PFSK-1 (cell line): ENCODE data around the gene FARSB.

Experiments
- FOXP2 ChIP-seq: optimal IDR thresholded peaks from 2 replicates; pipeline ENCODE3; 2011; ENCODE audit warnings: borderline replicate concordance, control low read depth, inconsistent platforms; ENCODE audit not compliant: insufficient read depth; ENCODE audit errors: extremely low read length, extremely low read depth
- POLR2AphosphoS5 ChIP-seq: IDR thresholded peaks from 2 replicates; pipeline ENCODE4 v1.6.1; 2012; ENCODE audit warnings: low read depth, mild to moderate bottlenecking, control low read depth, low read length, moderate library complexity
- REST ChIP-seq, 2 experiments: IDR thresholded peaks; 2 replicates each; pipeline versions ENCODE4 v1.6.1 to v1.8.0; 2011 to 2012; ENCODE audit warnings: low read depth in 2 of 2, low read length in 2 of 2, control low read depth in 1 of 2, inconsistent platforms in 1 of 2, mild to moderate bottlenecking in 1 of 2, moderate library complexity in 1 of 2; ENCODE audit not compliant: insufficient read depth in 1 of 2
- SIN3A ChIP-seq: IDR thresholded peaks from 2 replicates; pipeline ENCODE4 v1.6.1; 2012; ENCODE audit warnings: mild to moderate bottlenecking, low read length, moderate library complexity, borderline replicate concordance; ENCODE audit not compliant: insufficient read depth

DNA sequence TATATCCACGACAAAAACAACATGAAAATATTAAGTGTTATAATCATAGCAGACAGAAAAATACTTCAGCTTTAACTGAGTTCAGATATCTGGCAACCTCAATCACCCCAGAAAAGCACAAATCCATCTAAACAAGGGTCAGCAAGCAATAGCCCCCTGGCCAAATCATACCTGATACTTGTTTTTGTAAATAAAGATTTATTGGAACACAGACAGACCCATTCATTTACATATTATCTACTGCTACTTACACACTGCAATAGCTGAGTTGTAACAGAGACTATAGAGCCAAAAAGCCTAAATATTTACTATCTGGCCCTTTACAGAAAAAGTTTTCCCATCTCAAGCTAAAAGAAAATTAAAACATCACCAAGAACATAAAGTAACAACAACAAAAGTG, 12.8 kb downstream of the FARSB start:
- no peak for TF ChIP-seq SIN3A
- no peak for TF ChIP-seq POLR2AphosphoS5
- no peak for TF ChIP-seq REST (IDR thresholded peaks at IDR 0.05; ENCODE audit: insufficient read depth in 1 of 2, low read depth in 2 of 2, low read length in 2 of 2)
- no peak for TF ChIP-seq FOXP2
